ENCODE data around the gene CHRM2.

The CHRM2 gene

GRCh38 chr7:136964347-136964746 lies 95.9 kb downstream of the CHRM2 start:
- no peak for DNase-seq (ENCODE audit: low read depth)

DNA sequence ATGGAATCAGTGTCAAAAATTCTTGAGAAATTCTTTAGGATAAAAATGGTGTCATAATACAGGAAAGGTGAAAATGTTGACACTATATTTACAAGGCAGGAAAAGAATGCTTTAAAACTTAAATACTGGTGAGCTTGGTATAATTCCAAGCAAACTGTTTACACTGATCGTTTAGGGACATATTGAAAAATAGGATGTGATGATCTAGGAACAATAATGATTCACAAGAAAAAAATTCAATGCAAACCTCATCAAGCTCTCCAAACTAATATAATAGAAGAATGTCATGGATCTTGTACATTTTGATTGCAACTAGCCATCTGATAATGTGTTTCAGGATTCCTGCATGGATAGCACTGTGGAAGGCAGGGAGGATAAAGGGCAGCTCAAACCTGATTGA lies 98.4 kb downstream of the CHRM2 start:
- no peak for DNase-seq (ENCODE audit: low read depth)

GRCh38 chr7:136969761-136970160 lies 101.3 kb downstream of the CHRM2 start:
- DNase-seq (ENCODE audit: low read depth) = no peak

DNA sequence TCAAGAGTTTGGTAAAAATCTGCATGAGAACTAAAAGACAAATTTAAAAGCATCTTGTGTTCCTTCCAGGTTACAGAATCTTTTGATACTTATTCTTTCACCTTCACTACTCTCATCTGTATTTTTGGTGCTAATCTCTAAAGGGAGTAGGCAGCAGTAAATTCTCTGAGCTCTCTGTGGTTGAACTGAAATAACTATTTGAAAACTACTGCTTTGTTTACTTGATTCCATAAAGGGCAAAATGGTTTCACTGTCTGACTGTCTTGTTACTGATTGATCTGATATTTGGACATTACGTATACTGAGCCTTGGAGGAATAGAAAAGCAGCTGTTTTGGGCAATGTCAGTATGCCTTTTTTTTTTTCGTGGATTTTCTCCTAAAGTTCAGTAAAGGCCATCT lies 103.3 kb downstream of the CHRM2 start:
- DNase-seq (ENCODE audit: low read depth) = no peak

- no peak for DNase-seq (ENCODE audit: low read depth)
Measured at GRCh38 chr7:136976504-136977251, 108.2 kb downstream of the CHRM2 start.

DNA sequence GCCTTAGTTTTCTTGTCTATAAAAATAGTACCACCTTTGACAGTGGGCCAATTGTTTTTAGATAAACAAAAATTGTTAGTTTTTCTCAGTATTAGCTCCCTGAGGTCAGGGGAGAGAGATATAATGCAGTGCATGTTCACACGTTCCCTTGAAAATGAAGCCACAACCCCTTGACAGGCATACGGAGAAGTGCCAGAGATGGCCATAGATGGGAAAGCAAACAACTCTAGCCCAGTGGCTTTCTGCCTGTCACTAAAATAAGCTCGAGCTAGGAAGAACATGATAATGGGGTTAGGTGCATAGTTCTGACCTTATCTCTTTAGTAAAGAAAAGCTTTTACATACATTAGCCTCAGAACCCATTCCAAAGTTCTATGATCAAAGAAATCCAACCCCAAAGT lies 124.9 kb downstream of the CHRM2 start:
- DNase-seq (ENCODE audit: low read depth) = no peak

GRCh38 chr7:136997735-136998134 lies 129.3 kb downstream of the CHRM2 start:
- no peak for DNase-seq (ENCODE audit: low read depth)

- DNase-seq (ENCODE audit: low read depth) = no peak
Measured at GRCh38 chr7:136998495-136998894, 130.0 kb downstream of the CHRM2 start.

DNA sequence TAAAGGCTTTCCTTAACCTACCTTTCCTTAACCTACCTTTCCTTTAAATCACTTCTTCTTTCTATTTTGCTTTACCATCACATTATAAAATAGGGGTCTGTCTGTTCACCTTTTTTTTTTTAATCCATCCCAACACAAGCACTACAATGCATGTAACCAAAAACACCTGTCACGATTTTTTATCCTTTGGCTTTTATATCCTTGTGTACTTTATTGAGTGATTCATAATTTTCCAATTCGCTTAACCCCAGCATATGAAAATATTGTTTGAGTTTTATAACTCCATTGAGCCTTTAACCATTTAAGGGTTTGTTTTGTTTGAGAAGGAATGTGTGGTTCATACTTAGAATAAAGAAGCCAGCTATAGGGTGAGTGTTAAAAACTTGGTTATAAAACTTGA lies 132.2 kb downstream of the CHRM2 start:
- no peak for DNase-seq (ENCODE audit: low read depth)

GRCh38 chr7:137001041-137001440 lies 132.6 kb downstream of the CHRM2 start:
- no peak for DNase-seq (ENCODE audit: low read depth)

DNA sequence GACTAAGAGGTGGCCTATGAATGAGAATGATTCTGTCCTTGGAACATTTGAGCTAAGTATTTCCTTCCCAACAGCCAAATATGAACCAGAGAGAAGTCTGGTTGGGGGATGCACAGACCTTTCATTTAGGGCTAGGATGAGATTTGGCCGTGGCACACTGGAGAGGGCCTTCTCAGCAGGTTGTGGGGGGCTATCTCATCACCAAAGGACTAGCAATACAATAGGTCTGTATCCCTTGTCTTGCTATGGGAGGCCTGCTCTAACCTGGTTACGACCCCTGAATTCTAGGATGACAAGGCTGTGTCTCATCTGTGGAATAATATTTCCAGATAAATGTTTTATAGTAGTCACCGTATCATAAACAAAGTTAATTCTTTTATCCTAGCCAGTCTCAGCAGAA lies 133.0 kb downstream of the CHRM2 start:
- no peak for DNase-seq (ENCODE audit: low read depth)

GRCh38 chr7:137003086-137003485 lies 134.6 kb downstream of the CHRM2 start:
- DNase-seq (ENCODE audit: low read depth) = no peak

GRCh38 chr7:137003566-137003965 lies 135.1 kb downstream of the CHRM2 start:
- no peak for DNase-seq (ENCODE audit: low read depth)

DNA sequence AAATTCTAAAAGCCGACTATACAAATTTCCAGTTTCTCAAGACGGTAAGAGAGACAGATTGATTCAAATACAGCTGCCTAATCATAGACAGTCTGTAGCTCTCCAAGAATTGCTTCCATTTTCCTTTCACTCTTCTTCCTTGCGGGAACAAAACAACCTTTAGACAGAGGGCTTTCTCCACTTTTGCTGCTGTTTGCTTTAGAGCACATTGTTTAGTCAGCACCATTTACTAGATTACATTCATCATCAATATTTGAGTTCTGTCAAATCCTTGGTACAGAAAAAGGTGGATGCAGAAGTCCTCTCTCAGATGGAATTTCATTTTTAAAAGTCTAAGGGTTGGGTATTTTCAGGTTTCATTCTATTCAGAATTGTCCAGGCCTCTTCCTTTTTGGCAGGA lies 137.4 kb downstream of the CHRM2 start:
- DNase-seq (ENCODE audit: low read depth) = no peak

GRCh38 chr7:137006293-137006692 lies 137.8 kb downstream of the CHRM2 start:
- no peak for DNase-seq (ENCODE audit: low read depth)

DNA sequence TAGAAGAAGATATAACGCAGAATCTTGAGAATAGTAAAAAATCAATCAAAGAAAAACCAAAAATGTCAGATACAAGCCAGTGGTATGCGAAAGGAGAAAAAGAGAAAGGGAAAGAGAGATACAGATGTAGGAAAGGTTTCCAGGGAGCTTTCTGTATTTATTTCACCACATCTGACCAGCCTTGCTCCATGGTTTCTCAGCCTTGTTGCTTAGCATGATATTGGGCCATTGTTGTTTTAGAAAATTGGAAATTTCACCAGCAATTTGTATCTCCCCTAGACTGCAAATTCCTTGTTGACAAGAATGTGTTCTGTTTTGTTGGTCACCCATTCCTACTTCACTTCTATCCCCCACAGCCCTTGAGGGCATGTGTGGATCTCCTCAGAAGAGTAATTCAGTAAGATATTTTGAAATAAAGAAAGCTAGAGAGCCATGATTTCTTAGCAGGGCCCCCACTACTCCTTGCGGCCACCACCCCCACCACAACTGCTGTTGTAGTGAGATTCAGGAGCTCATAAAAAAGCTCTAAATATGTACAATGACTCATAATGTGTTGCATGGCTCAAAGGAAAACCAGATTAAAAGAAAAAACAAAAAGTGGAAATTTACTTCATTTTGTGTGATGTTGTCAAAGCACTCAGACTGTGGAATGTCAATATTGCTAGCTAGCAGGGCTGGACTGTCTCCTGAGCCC lies 138.7 kb downstream of the CHRM2 start:
- DNase-seq (ENCODE audit: low read depth) = no peak

DNA sequence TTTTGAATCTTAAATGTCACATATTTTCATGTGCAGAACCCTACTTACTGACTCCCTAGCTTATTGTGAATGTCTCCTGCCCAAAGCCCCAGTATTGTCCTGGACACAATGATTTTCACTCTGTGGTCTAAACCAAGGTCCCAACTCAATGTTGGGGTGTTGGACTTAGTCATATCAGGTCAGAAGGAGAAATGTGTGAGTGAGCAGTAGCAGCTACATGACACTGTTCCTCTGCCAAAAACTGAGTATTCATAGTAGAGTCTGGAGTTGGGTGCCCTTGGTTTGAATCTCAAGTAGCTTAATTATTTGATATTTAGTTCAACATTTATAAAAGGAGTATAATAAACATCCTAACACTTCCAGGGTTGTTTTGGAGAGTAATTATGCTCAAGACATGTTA lies 141.0 kb downstream of the CHRM2 start:
- no peak for DNase-seq (ENCODE audit: low read depth)

- DNase-seq (ENCODE audit: low read depth) = no peak
Measured at GRCh38 chr7:137015015-137015414, 146.6 kb downstream of the CHRM2 start.

- no peak for DNase-seq (ENCODE audit: low read depth)
Measured at GRCh38 chr7:137017221-137017620, 148.8 kb downstream of the CHRM2 start.

GRCh38 chr7:137018468-137018867 lies 150.0 kb downstream of the CHRM2 start:
- no peak for DNase-seq (ENCODE audit: low read depth)

- DNase-seq (ENCODE audit: low read depth) = no peak
Measured at GRCh38 chr7:137020351-137020750, 151.9 kb downstream of the CHRM2 start.

GRCh38 chr7:137025469-137026175 lies 157.2 kb downstream of the CHRM2 start:
- no peak for DNase-seq (ENCODE audit: low read depth)

DNA sequence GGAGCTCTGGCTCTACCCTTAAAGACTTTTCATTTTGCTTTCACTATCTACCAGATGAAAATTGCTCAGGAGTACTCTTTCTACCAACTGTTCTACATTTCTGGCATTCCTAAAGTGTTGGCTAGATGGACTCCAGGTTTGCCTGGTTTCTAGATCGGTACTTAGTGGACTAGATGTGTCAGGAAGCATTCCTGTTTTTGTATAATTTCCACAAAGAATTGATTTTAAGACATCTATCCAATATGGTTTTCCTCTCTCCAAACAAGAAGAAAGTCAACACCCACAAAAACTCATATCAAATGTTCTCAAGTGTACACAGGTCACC lies 157.7 kb downstream of the CHRM2 start:
- DNase-seq (ENCODE audit: low read depth) = no peak
